Endothelial cell of umbilical vein (primary cell): Measurements from ENCODE around the gene SOX12.

Source experiments
- CTCF ChIP-seq, 2 donors: IDR thresholded peaks; 1 replicate in 1 of 2; 2 replicates in 1 of 2; pipeline ENCODE4 v1.5.1; 2011; ENCODE audit warnings: low read length in 2 of 2, mild to moderate bottlenecking in 2 of 2, moderate library complexity in 2 of 2, control low read depth in 1 of 2, inconsistent platforms in 1 of 2, low read depth in 1 of 2; ENCODE audit not compliant: insufficient read depth in 1 of 2; ENCODE audit errors: extremely low read depth in 1 of 2
- EZH2 ChIP-seq: IDR thresholded peaks from 2 replicates; pipeline ENCODE4 v1.6.1; 2012; ENCODE audit warnings: borderline replicate concordance, low read depth, mild to moderate bottlenecking, moderate library complexity, low read length, inconsistent platforms; ENCODE audit not compliant: severe bottlenecking
- MAX ChIP-seq: IDR thresholded peaks from 2 replicates; pipeline ENCODE4 v1.6.1; 2011; ENCODE audit not compliant: insufficient read depth, insufficient read length
- POLR2A ChIP-seq: IDR thresholded peaks from 2 replicates; pipeline ENCODE4 v1.6.1; 2012; ENCODE audit warnings: low read depth, mild to moderate bottlenecking, control low read depth, low read length
- POLR2AphosphoS5 ChIP-seq: IDR thresholded peaks from 2 replicates; pipeline ENCODE4 v1.6.1; 2012; ENCODE audit warnings: low read depth, mild to moderate bottlenecking, control low read depth, low read length, moderate library complexity; ENCODE audit not compliant: insufficient read depth

GRCh38 chr20:343107-343506, 17.8 kb downstream of the SOX12 start:
- no peak for TF ChIP-seq CTCF (IDR thresholded peaks at IDR 0.05; ENCODE audit: extremely low read depth in 1 of 2, insufficient read depth in 1 of 2, low read depth in 1 of 2, low read length in 2 of 2)
- TF ChIP-seq EZH2 = no peak
- no peak for TF ChIP-seq POLR2AphosphoS5
- TF ChIP-seq MAX = no peak
- no peak for TF ChIP-seq POLR2A
